SK-N-SH treated with all-trans-retinoic acid at 6 μM for 48 hours (cell line): ENCODE results near the gene KCTD18.

Source experiments
- ATAC-seq: fragments of 200-7000 bp; cut with Tn5 transposase; 3 replicates; pipeline ENCODE4 v1.9.1; 2020; ENCODE audit warnings: mild to moderate bottlenecking, moderate library complexity
- ARNTL ChIP-seq: fragments of 450-650 bp; formaldehyde crosslinking; IDR thresholded peaks from 2 replicates; pipeline ENCODE4 v1.5.0; 2020; ENCODE audit warnings: low read depth, mild to moderate bottlenecking, moderate library complexity, borderline replicate concordance
- BACH2 ChIP-seq: fragments of 250-450 bp; sonication (Bioruptor Pico); IDR thresholded peaks from 2 replicates; pipeline ENCODE4 v1.9.0; 2021; ENCODE audit warnings: mild to moderate bottlenecking, borderline replicate concordance
- CSDC2 ChIP-seq: fragments of 250-450 bp; sonication (Bioruptor Pico); IDR thresholded peaks from 2 replicates; pipeline ENCODE4 v1.5.0; 2020; ENCODE audit warnings: mild to moderate bottlenecking, moderate library complexity
- ESRRG ChIP-seq: fragments of 250-450 bp; sonication (Bioruptor Pico); IDR thresholded peaks from 2 replicates; pipeline ENCODE4 v1.6.1; 2021; ENCODE audit warnings: mild to moderate bottlenecking
- GLIS3 ChIP-seq: fragments of 250-450 bp; sonication (Bioruptor Pico); IDR thresholded peaks from 2 replicates; pipeline ENCODE4 v1.5.0; 2020; ENCODE audit warnings: mild to moderate bottlenecking, moderate library complexity
- RARB ChIP-seq: fragments of 250-450 bp; sonication (Bioruptor Pico); IDR thresholded peaks from 2 replicates; pipeline ENCODE4 v1.8.0; 2021; ENCODE audit warnings: mild to moderate bottlenecking, moderate library complexity
- TCF4 ChIP-seq: fragments of 250-450 bp; sonication (Bioruptor Pico); IDR thresholded peaks from 2 replicates; pipeline ENCODE4 v1.8.0; 2021; ENCODE audit warnings: mild to moderate bottlenecking, moderate library complexity, borderline replicate concordance
- TOX ChIP-seq: fragments of 250-450 bp; sonication (Bioruptor Pico); IDR thresholded peaks from 2 replicates; pipeline ENCODE4 v1.8.0; 2021; ENCODE audit warnings: mild to moderate bottlenecking, moderate library complexity, borderline replicate concordance
- ZFP3 ChIP-seq: fragments of 250-450 bp; sonication (Bioruptor Pico); IDR thresholded peaks from 2 replicates; pipeline ENCODE4 v1.5.0; 2020; ENCODE audit warnings: mild to moderate bottlenecking, moderate library complexity
- ZFP30 ChIP-seq: fragments of 450-650 bp; formaldehyde crosslinking; IDR thresholded peaks from 2 replicates; pipeline ENCODE4 v1.5.0; 2022; ENCODE audit warnings: mild to moderate bottlenecking, moderate library complexity
- TF ChIP-seq, protein P1 (sequence below): fragments of 250-450 bp; sonication (Bioruptor Pico); IDR thresholded peaks from 2 replicates; pipeline ENCODE4 v1.5.0; 2020; ENCODE audit warnings: mild to moderate bottlenecking, moderate library complexity
- TF ChIP-seq, protein P2 (sequence below): fragments of 250-450 bp; sonication (Bioruptor Pico); IDR thresholded peaks from 2 replicates; pipeline ENCODE4 v1.8.0; 2021; ENCODE audit warnings: low read depth, mild to moderate bottlenecking, moderate library complexity, borderline replicate concordance
- TF ChIP-seq, protein P3 (sequence below): fragments of 250-450 bp; sonication (Bioruptor Pico); IDR thresholded peaks from 2 replicates; pipeline ENCODE4 v1.5.1; 2021; ENCODE audit warnings: mild to moderate bottlenecking, moderate library complexity
- TF ChIP-seq, protein P4 (sequence below): fragments of 250-450 bp; sonication (Bioruptor Pico); IDR thresholded peaks from 2 replicates; pipeline ENCODE4 v1.8.0; 2020; ENCODE audit warnings: mild to moderate bottlenecking, moderate library complexity, borderline replicate concordance
- TF ChIP-seq, protein P5 (sequence below): fragments of 250-450 bp; sonication (Bioruptor Pico); IDR thresholded peaks from 2 replicates; pipeline ENCODE4 v1.5.1; 2020; ENCODE audit warnings: low read depth, mild to moderate bottlenecking, moderate library complexity

KCTD18 gene

GRCh38 chr2:200467806-200468681 is 41.8 kb downstream of the KCTD18 start (continued):
- TF ChIP-seq, protein P1, sequence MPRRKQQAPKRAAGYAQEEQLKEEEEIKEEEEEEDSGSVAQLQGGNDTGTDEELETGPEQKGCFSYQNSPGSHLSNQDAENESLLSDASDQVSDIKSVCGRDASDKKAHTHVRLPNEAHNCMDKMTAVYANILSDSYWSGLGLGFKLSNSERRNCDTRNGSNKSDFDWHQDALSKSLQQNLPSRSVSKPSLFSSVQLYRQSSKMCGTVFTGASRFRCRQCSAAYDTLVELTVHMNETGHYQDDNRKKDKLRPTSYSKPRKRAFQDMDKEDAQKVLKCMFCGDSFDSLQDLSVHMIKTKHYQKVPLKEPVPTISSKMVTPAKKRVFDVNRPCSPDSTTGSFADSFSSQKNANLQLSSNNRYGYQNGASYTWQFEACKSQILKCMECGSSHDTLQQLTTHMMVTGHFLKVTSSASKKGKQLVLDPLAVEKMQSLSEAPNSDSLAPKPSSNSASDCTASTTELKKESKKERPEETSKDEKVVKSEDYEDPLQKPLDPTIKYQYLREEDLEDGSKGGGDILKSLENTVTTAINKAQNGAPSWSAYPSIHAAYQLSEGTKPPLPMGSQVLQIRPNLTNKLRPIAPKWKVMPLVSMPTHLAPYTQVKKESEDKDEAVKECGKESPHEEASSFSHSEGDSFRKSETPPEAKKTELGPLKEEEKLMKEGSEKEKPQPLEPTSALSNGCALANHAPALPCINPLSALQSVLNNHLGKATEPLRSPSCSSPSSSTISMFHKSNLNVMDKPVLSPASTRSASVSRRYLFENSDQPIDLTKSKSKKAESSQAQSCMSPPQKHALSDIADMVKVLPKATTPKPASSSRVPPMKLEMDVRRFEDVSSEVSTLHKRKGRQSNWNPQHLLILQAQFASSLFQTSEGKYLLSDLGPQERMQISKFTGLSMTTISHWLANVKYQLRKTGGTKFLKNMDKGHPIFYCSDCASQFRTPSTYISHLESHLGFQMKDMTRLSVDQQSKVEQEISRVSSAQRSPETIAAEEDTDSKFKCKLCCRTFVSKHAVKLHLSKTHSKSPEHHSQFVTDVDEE (CRISPR knock-in tag), result no peak
- no peak for TF ChIP-seq ARNTL (CRISPR knock-in tag)

GRCh38 chr2:200466425-200467418 is 43.1 kb downstream of the KCTD18 start:
- TF ChIP-seq CSDC2 (CRISPR knock-in tag) (no peak), GLIS3 (CRISPR knock-in tag) (no peak), RARB (CRISPR knock-in tag) (no peak)
- TF ChIP-seq, protein P2, sequence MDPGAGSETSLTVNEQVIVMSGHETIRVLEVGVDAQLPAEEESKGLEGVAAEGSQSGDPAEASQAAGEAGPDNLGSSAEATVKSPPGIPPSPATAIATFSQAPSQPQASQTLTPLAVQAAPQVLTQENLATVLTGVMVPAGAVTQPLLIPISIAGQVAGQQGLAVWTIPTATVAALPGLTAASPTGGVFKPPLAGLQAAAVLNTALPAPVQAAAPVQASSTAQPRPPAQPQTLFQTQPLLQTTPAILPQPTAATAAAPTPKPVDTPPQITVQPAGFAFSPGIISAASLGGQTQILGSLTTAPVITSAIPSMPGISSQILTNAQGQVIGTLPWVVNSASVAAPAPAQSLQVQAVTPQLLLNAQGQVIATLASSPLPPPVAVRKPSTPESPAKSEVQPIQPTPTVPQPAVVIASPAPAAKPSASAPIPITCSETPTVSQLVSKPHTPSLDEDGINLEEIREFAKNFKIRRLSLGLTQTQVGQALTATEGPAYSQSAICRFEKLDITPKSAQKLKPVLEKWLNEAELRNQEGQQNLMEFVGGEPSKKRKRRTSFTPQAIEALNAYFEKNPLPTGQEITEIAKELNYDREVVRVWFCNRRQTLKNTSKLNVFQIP (CRISPR knock-in tag), result no peak
- TF ChIP-seq, protein P3, sequence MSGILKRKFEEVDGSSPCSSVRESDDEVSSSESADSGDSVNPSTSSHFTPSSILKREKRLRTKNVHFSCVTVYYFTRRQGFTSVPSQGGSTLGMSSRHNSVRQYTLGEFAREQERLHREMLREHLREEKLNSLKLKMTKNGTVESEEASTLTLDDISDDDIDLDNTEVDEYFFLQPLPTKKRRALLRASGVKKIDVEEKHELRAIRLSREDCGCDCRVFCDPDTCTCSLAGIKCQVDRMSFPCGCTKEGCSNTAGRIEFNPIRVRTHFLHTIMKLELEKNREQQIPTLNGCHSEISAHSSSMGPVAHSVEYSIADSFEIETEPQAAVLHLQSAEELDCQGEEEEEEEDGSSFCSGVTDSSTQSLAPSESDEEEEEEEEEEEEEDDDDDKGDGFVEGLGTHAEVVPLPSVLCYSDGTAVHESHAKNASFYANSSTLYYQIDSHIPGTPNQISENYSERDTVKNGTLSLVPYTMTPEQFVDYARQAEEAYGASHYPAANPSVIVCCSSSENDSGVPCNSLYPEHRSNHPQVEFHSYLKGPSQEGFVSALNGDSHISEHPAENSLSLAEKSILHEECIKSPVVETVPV, result no peak
- TF ChIP-seq, all 23 proteins: peak for 0
- peak; percentile 80 for ATAC-seq

- no peak for ATAC-seq
- TF ChIP-seq TCF4, result no peak
- TF ChIP-seq, protein P4, sequence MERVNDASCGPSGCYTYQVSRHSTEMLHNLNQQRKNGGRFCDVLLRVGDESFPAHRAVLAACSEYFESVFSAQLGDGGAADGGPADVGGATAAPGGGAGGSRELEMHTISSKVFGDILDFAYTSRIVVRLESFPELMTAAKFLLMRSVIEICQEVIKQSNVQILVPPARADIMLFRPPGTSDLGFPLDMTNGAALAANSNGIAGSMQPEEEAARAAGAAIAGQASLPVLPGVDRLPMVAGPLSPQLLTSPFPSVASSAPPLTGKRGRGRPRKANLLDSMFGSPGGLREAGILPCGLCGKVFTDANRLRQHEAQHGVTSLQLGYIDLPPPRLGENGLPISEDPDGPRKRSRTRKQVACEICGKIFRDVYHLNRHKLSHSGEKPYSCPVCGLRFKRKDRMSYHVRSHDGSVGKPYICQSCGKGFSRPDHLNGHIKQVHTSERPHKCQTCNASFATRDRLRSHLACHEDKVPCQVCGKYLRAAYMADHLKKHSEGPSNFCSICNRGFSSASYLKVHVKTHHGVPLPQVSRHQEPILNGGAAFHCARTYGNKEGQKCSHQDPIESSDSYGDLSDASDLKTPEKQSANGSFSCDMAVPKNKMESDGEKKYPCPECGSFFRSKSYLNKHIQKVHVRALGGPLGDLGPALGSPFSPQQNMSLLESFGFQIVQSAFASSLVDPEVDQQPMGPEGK, result no peak
- no peak for TF ChIP-seq ZFP30 (CRISPR knock-in tag)
- TF ChIP-seq ZFP3 (CRISPR knock-in tag), result no peak
These were observed 46.4 kb downstream of the KCTD18 start for GRCh38 chr2:200463452-200463851.

- no peak for ATAC-seq
- TF ChIP-seq TOX (CRISPR knock-in tag) (no peak), ESRRG (CRISPR knock-in tag) (no peak), CSDC2 (CRISPR knock-in tag) (no peak), GLIS3 (CRISPR knock-in tag) (no peak), BACH2 (CRISPR knock-in tag) (no peak)
- TF ChIP-seq, protein P2 (CRISPR knock-in tag), result no peak
- TF ChIP-seq, protein P5, sequence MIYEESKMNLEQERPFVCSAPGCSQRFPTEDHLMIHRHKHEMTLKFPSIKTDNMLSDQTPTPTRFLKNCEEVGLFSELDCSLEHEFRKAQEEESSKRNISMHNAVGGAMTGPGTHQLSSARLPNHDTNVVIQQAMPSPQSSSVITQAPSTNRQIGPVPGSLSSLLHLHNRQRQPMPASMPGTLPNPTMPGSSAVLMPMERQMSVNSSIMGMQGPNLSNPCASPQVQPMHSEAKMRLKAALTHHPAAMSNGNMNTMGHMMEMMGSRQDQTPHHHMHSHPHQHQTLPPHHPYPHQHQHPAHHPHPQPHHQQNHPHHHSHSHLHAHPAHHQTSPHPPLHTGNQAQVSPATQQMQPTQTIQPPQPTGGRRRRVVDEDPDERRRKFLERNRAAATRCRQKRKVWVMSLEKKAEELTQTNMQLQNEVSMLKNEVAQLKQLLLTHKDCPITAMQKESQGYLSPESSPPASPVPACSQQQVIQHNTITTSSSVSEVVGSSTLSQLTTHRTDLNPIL (CRISPR knock-in tag), result no peak
- TF ChIP-seq, protein P3, result no peak
These were observed 47.8 kb downstream of the KCTD18 start for GRCh38 chr2:200461846-200462710.
